Pancreas (tissue), 10 donors: ENCODE measurements around the gene ZMIZ1. TPM values are rescaled to one million over a fixed set of nuclear protein-coding genes. Genes with fewer than 3 reads are reported as not detected.

Experiments
- ATAC-seq, 4 donors: fragments of 200-7000 bp; cut with Tn5 transposase; one replicate each; pipeline versions ENCODE4 v1.8.0 to v1.9.1; 2020; ENCODE audit warnings: mild to moderate bottlenecking in 4 of 4, moderate library complexity in 4 of 4
- DNase-seq, 6 donors: peaks; one replicate each; pipeline ENCODE4 v3.0.0-alpha.2; 2020
- FAIRE-seq: peaks from 2 replicates; lab custom pipeline; 2012; peaks lifted over from hg19 to GRCh38; lab: Jason Lieb, UNC
- H3K27ac ChIP-seq, 4 donors: fragments of 200-600 bp; sonication (generic); 1 replicate in 3 of 4; 2 replicates in 1 of 4; pipeline versions ENCODE4 v1.5.0 to v1.8.0; 2020
- H3K27me3 ChIP-seq, 4 donors: fragments of 200-600 bp; one replicate each; pipeline ENCODE4 v1.8.0; 2021
- H3K36me3 ChIP-seq, 3 donors: fragments of 200-600 bp; sonication (generic) in 1 of 3; one replicate each; pipeline versions ENCODE4 v1.5.0 to v1.8.0; 2020 to 2021
- H3K4me1 ChIP-seq, 3 donors: fragments of 200-600 bp; one replicate each; pipeline ENCODE4 v1.8.0; 2021
- H3K4me3 ChIP-seq, 4 donors: fragments of 200-600 bp; sonication (generic) in 2 of 4; one replicate each; pipeline versions ENCODE4 v1.5.0 to v1.8.0; 2020 to 2021
- H3K9me3 ChIP-seq, 4 donors: fragments of 200-600 bp; one replicate each; pipeline ENCODE4 v1.8.0; 2021
- WGBS, 2 donors: extraction: QIAGEN DNeasy Blood & Tissue Kit; methylation state at CpG; one replicate each; pipeline ENCODE4 v1.1.7; 2013; 5-methylcytosine and 5-hydroxymethylcytosine counted together
- intact Hi-C, 3 donors: fragments of 100-400 bp; cut with DNase I; formaldehyde crosslinking; loops; one replicate each; pipeline versions ENCODE4 v1.11.1 to v1.14.2; 2022
- polyA plus RNA-seq, 2 donors: library from polyadenylated mRNA; stranded (reverse); fragments of 200-250 nt; gene quantifications; one replicate each; pipeline ENCODE4 v1.2.3, GENCODE V29; 2013
- total RNA-seq, 6 donors: library from RNA; stranded (reverse); fragmentation: NEBNext Ultra II Directional in 4 of 6; extraction: Animal tissue kit (Norgen Biotek cat#: 25700) in 4 of 6; gene quantifications; one replicate each; pipeline versions ENCODE4 v1.2.1 to v1.2.4, GENCODE V29; 2021 to 2023
- TF ChIP-seq, protein P1 (sequence below), 4 donors: fragments of 200-600 bp; sonication (generic) in 3 of 4; IDR thresholded peaks; one replicate each; pipeline versions ENCODE4 v1.5.0 to v1.8.0; 2021; ENCODE audit warnings: antibody characterized with exemption in 4 of 4
- donor health status: healthy with polysubstance abuse.
- donor health status: DM: no; HTN: no; CAD: no; lungs with moderate emphysema.
- donor health status: DM: no; HTN: no; CAD: no.
- donor health status: control.
- donor health status: control.
- donor health status: Bipolar disorder and iron deficiency.
- donor health status: DM: yes; HTN: yes; CAD: no.
- donor health status: DM: no; HTN: no; CAD: no.
- donor health status: DM: no; HTN: no; CAD: no.
- donor health status: DM: yes; HTN: yes; CAD: no.

ZMIZ1 gene
- total and polyA plus RNA-seq, 8 donors, result 14.5 to 45.0 (median 21.9) TPM

DNA sequence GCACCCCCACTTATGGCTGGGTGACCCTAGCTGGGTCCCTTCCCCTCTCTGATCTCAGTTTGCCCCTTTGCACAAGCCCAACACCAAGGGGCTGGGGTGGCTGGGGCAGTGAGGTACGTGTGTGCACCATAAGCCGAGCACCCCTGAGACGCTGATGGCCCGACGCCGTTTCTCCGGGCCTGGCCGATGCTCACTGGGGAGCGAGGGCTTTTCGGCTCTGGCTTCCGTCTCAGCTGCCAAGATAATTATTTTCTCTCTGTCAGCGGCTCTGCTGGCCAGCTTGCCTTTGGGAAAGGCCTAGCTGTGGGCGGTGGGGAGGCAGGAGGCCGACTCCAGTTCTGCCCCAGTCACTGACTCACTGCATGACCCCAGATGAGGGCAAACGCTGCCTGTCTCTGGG is 91.0 kb downstream of the ZMIZ1 start:
- peak overlapping the region; percentile 23 to 57 (median 34) for H3K27ac ChIP-seq
- 59 to 60% methylated on average over 15 of the region's 15 CpGs for WGBS, 2 donors
- intact Hi-C loops, result no loop called here
- TF ChIP-seq, protein P1, sequence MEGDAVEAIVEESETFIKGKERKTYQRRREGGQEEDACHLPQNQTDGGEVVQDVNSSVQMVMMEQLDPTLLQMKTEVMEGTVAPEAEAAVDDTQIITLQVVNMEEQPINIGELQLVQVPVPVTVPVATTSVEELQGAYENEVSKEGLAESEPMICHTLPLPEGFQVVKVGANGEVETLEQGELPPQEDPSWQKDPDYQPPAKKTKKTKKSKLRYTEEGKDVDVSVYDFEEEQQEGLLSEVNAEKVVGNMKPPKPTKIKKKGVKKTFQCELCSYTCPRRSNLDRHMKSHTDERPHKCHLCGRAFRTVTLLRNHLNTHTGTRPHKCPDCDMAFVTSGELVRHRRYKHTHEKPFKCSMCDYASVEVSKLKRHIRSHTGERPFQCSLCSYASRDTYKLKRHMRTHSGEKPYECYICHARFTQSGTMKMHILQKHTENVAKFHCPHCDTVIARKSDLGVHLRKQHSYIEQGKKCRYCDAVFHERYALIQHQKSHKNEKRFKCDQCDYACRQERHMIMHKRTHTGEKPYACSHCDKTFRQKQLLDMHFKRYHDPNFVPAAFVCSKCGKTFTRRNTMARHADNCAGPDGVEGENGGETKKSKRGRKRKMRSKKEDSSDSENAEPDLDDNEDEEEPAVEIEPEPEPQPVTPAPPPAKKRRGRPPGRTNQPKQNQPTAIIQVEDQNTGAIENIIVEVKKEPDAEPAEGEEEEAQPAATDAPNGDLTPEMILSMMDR (IDR thresholded peaks at IDR 0.05), result no peak
- H3K36me3 ChIP-seq, result no peaks in the 10 kb centered on the region
- peak in 3 of 4 donors; percentile 4 to 19 (median 15) for ATAC-seq
- no peaks in the 10 kb centered on the region for H3K27me3 ChIP-seq
- FAIRE-seq, result no peak
- DNase-seq, result peak in 1 of 6 donors; percentile 55
- peaks cover 0 to 19% (median 11%) of the 10 kb centered on the region in 3 donors for H3K4me1 ChIP-seq
- H3K4me3 ChIP-seq, result no peak overlapping the region
- no peaks in the 10 kb centered on the region for H3K9me3 ChIP-seq

DNA sequence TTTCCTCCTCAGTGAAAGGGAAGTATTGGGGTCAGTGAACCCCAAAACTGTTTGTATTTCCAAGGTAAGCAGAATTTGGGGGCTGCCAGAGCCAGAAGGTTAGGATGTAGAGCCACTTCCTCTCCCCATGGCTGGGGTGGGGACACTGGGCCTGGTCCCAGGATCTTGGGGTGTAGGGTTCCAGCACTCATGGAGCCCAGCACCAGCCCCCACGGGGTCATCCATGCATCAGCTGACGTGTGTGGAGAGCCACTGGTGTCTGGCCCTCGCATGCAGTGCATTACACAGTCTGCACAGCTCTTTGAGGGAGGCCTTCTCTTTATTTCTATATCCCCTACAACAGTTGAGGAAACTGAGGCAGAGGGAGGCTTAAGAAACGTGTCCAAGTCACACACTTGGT is 91.4 kb downstream of the ZMIZ1 start:
- no peaks in the 10 kb centered on the region for H3K27me3 ChIP-seq
- H3K4me1 ChIP-seq, result peaks cover 0 to 19% (median 11%) of the 10 kb centered on the region in 3 donors
- FAIRE-seq (no peak), ATAC-seq (no peak), DNase-seq (no peak)
- no peak overlapping the region for H3K4me3 ChIP-seq
- H3K36me3 ChIP-seq, result no peaks in the 10 kb centered on the region
- TF ChIP-seq, protein P1 (IDR thresholded peaks at IDR 0.05), result no peak
- 81 to 91% methylated on average over 4 of the region's 4 CpGs for WGBS, 2 donors
- peak overlapping the region; percentile 23 to 57 (median 34) for H3K27ac ChIP-seq
- intact Hi-C loops, result no loop called here
- no peaks in the 10 kb centered on the region for H3K9me3 ChIP-seq

DNA sequence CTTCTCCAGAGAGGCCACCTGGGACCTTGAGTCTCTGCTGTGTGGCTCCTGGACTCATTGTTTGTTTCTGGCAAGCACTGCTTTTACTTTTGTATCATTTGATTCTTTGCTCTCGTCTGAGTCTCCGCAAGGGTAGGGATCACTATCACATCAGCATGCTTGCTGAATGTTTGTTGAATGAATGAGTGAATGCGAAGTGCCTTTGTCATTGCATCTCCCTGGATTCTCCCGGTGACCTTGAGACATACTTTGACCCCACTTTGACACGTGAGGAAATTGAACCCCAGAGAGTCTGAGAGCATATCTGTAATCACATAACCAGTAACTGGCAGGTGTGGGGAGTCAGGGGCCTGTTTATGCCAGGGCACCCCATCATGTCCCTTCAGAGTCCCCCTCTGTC is 92.8 kb downstream of the ZMIZ1 start:
- no peak overlapping the region for H3K4me3 ChIP-seq
- DNase-seq, result no peak
- peaks cover 0 to 12% (median 11%) of the 10 kb centered on the region in 3 donors for H3K4me1 ChIP-seq
- H3K36me3 ChIP-seq, result no peaks in the 10 kb centered on the region
- no peaks in the 10 kb centered on the region for H3K9me3 ChIP-seq
- no peak for ATAC-seq
- intact Hi-C loops, result no loop called here
- H3K27ac ChIP-seq, result no peak overlapping the region
- WGBS, 2 donors, result 56 to 58% methylated on average over 5 of the region's 5 CpGs
- no peaks in the 10 kb centered on the region for H3K27me3 ChIP-seq
- TF ChIP-seq, protein P1 (IDR thresholded peaks at IDR 0.05), result no peak
- no peak for FAIRE-seq

DNA sequence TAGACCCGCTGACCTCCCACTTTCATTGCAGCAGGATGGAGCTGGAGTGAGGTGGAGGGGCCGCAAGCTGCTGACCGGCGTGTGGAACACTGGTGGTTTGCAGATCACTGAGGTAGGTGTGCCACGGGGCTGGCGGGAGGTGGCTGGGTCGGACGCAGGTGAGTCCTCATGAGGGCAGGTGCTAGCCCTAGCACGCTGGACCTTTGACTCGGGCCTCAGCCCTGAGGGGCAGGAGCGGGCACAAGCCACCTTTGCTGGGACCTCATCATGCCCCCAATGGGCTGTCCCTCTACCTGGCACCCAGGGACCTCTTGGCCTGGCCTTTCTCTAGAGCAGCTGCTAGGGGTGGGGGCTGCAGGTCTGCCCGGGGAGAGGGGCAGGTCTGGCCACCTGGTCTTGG is 93.3 kb downstream of the ZMIZ1 start:
- H3K27ac ChIP-seq, result no peak overlapping the region
- WGBS, 2 donors, result 93 to 94% methylated on average over 12 of the region's 12 CpGs
- H3K27me3 ChIP-seq, result no peaks in the 10 kb centered on the region
- no peak for FAIRE-seq
- TF ChIP-seq, protein P1 (IDR thresholded peaks at IDR 0.05), result no peak
- H3K9me3 ChIP-seq, result no peaks in the 10 kb centered on the region
- no peak for ATAC-seq
- peaks cover 0 to 11% (median 9%) of the 10 kb centered on the region in 3 donors for H3K4me1 ChIP-seq
- intact Hi-C loops, result no loop called here
- peaks cover 0 to 3% (median 0%) of the 10 kb centered on the region in 3 donors for H3K36me3 ChIP-seq
- no peak for DNase-seq
- H3K4me3 ChIP-seq, result no peak overlapping the region

DNA sequence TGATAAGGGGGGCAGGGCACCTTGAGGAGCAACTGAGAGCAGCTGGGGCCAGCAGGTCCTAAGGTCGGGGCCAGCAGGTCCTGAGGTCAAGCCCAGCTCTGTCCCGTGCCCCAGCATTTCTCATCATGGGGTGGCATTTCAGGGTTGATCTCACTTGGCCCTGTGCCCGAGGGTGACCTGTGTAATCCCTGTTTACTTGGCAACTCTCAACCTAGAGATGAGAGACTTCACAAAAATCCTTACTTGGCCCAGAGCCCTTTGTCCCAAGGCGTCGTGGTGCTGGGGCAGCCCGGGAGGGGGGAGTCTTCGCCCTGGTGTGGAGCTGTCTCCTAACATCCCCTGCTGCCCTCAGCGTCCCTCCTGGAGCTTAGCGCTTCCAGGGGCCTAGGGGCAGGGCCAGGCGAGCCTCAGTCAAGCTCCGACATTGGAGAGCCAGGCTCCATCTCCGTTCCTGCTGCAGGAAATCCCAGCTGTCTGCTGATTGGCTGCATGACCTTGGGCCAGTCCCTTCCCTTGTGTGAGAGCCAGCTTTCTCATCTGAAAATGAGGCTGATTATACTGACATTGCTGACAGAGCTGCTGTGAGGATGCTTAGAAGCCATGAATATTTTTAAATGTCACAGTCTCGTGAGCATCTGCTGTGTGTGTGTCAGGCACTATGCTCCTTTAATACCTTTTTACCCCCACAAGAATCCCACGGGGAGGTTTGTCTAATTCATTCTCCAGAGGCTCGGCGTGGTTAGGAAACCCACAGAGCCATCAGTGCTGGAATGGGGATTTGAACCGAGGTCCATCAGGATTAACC is 94.3 kb downstream of the ZMIZ1 start:
- TF ChIP-seq, protein P1 (IDR thresholded peaks at IDR 0.05), result no peak
- DNase-seq (peak in 1 of 6 donors; percentile 47), ATAC-seq (peak in 2 of 4 donors; percentile 4 to 6), FAIRE-seq (no peak)
- intact Hi-C loops, result no loop called here
- 60 to 64% methylated on average over 17 of the region's 17 CpGs for WGBS, 2 donors
- no peaks in the 10 kb centered on the region for H3K9me3 ChIP-seq
- peaks cover 0 to 13% (median 2%) of the 10 kb centered on the region in 3 donors for H3K36me3 ChIP-seq
- H3K4me1 ChIP-seq, result peaks cover 0 to 11% (median under 1%) of the 10 kb centered on the region in 3 donors
- H3K27ac ChIP-seq, result peak overlapping the region in 1 of 4 donors; percentile 33
- H3K4me3 ChIP-seq, result no peak overlapping the region
- H3K27me3 ChIP-seq, result no peaks in the 10 kb centered on the region
